ENCODE results near the gene MIS18BP1. TPM values are rescaled to one million over a fixed set of nuclear protein-coding genes. Genes with fewer than 3 reads are reported as not detected.
"Not testable (repeated sequence)": the region's sequence is repeated elsewhere in the genome, so short reads cannot be mapped to it uniquely, and the experiment has no call there.

Gene MIS18BP1
- total and polyA plus RNA-seq, 4 donors = 6.8 to 46.1 (median 13.6) TPM

DNA sequence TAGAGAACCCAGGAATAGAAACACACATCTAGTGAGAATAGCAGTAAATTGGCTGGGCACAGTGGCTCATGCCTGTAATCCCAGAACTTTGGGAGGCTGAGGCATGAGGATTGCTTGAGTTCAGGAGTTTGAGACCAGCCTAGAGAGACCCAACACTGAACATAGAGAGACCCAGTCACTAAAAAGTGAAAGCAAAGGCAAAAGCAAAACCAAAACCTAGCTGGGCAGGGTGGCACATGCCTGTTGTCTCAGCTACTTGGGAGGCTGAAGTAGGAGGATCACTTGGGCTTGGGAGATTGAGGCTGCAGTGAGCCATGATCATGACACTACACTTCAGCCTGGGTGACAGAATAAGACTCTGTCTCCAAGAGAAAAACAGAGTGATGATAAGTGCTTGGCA is 37.5 kb upstream of the MIS18BP1 start:
- H3K9me3 ChIP-seq (ENCODE audit: control insufficient read depth in 4 of 4, insufficient read depth in 3 of 4, low read length in 3 of 4) = peaks cover 0 to 4% (median 0%) of the 10 kb centered on the region in 4 donors
- H3K4me1 ChIP-seq (ENCODE audit: control insufficient read depth in 5 of 5, insufficient read depth in 5 of 5, low read length in 5 of 5) = no peaks in the 10 kb centered on the region
- no peak overlapping the region for H3K27ac ChIP-seq (ENCODE audit: low read depth in 1 of 2, low read length in 1 of 2)
- H3K9ac ChIP-seq (ENCODE audit: insufficient read depth in 1 of 2, low read length in 2 of 2) = no peak overlapping the region
- TF ChIP-seq, protein P1, sequence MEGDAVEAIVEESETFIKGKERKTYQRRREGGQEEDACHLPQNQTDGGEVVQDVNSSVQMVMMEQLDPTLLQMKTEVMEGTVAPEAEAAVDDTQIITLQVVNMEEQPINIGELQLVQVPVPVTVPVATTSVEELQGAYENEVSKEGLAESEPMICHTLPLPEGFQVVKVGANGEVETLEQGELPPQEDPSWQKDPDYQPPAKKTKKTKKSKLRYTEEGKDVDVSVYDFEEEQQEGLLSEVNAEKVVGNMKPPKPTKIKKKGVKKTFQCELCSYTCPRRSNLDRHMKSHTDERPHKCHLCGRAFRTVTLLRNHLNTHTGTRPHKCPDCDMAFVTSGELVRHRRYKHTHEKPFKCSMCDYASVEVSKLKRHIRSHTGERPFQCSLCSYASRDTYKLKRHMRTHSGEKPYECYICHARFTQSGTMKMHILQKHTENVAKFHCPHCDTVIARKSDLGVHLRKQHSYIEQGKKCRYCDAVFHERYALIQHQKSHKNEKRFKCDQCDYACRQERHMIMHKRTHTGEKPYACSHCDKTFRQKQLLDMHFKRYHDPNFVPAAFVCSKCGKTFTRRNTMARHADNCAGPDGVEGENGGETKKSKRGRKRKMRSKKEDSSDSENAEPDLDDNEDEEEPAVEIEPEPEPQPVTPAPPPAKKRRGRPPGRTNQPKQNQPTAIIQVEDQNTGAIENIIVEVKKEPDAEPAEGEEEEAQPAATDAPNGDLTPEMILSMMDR (IDR thresholded peaks at IDR 0.05; ENCODE audit: control extremely low read depth, extremely low read depth) = no peak
- H3K4me3 ChIP-seq = no peak overlapping the region
- no peaks in the 10 kb centered on the region for H3K27me3 ChIP-seq (ENCODE audit: control insufficient read depth in 3 of 3, insufficient read depth in 3 of 3, low read length in 2 of 3)
- DNase-seq (no peak), ATAC-seq (ENCODE audit: insufficient read depth, low FRiP score) (no peak)
- H3K36me3 ChIP-seq (ENCODE audit: control insufficient read depth in 4 of 4, insufficient read depth in 4 of 4, low read length in 4 of 4) = no peaks in the 10 kb centered on the region

DNA sequence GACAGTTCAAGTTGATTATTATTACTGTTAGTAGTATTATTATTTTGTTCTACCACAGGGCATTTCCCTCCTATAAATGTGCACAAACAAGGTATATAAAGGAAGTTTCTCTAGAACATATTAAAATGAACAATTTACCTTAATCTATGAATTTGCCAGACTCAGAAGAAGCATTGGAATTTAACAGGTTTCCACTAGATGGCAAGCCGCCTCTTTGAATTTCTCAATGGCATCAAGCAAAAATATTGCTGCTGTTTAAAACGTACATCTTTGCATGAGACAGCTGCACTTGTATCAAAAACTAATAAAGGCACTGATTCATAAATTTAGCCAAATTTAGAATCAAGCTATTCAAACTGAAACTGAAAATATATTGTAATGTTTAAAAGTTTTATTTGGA is 34.6 kb upstream of the MIS18BP1 start:
- TF ChIP-seq, protein P1 (IDR thresholded peaks at IDR 0.05; ENCODE audit: control extremely low read depth, extremely low read depth) = no peak

DNA sequence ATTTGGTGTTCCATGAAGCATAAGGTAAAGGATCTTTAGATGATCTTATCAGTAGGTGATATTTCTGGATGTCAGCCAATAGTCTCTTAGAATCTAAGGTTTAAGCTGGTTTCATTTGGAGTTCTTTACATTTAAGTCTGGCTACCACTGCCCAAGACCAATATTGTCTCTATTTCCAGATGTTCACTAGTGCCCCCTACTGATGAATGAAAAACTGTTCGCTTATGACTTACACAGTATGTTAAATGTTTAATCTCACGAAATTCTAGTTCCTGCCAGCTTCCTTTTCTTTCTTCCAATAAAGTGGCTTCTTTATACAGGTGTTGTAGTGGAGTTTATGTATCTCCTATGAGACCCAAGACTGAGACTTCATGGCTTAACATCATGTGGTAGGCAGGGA is 31.8 kb upstream of the MIS18BP1 start:
- Histone ChIP-seq H3K27me3 (ENCODE audit: control insufficient read depth in 3 of 3, insufficient read depth in 3 of 3, low read length in 2 of 3) (no peaks in the 10 kb centered on the region), H3K27ac (ENCODE audit: low read depth in 1 of 2, low read length in 1 of 2) (no peak overlapping the region), H3K4me1 (ENCODE audit: control insufficient read depth in 5 of 5, insufficient read depth in 5 of 5, low read length in 5 of 5) (no peaks in the 10 kb centered on the region), H3K9me3 (ENCODE audit: control insufficient read depth in 4 of 4, insufficient read depth in 3 of 4, low read length in 3 of 4) (peaks cover 0 to 7% (median 0%) of the 10 kb centered on the region in 4 donors), H3K36me3 (ENCODE audit: control insufficient read depth in 4 of 4, insufficient read depth in 4 of 4, low read length in 4 of 4) (no peaks in the 10 kb centered on the region), H3K9ac (ENCODE audit: insufficient read depth in 1 of 2, low read length in 2 of 2) (no peak overlapping the region), H3K4me3 (no peak overlapping the region)
- no peak for ATAC-seq (ENCODE audit: insufficient read depth, low FRiP score)
- no peak for DNase-seq
- WGBS, 2 donors = 84 to 90% methylated on average over 2 of the region's 2 CpGs
- TF ChIP-seq, protein P1 (IDR thresholded peaks at IDR 0.05; ENCODE audit: control extremely low read depth, extremely low read depth) = no peak

More for the DNA sequence above, 34.6 kb upstream of the MIS18BP1 start:
- Histone ChIP-seq H3K4me1 (ENCODE audit: control insufficient read depth in 5 of 5, insufficient read depth in 5 of 5, low read length in 5 of 5) (no peaks in the 10 kb centered on the region), H3K36me3 (ENCODE audit: control insufficient read depth in 4 of 4, insufficient read depth in 4 of 4, low read length in 4 of 4) (no peaks in the 10 kb centered on the region), H3K9ac (ENCODE audit: insufficient read depth in 1 of 2, low read length in 2 of 2) (no peak overlapping the region), H3K9me3 (ENCODE audit: control insufficient read depth in 4 of 4, insufficient read depth in 3 of 4, low read length in 3 of 4) (peaks cover 0 to 2% (median 0%) of the 10 kb centered on the region in 4 donors), H3K27me3 (ENCODE audit: control insufficient read depth in 3 of 3, insufficient read depth in 3 of 3, low read length in 2 of 3) (no peaks in the 10 kb centered on the region), H3K4me3 (no peak overlapping the region), H3K27ac (ENCODE audit: low read depth in 1 of 2, low read length in 1 of 2) (no peak overlapping the region)
- DNase-seq (peak in 1 of 3 donors; percentile 2), ATAC-seq (ENCODE audit: insufficient read depth, low FRiP score) (no peak)
- 68 to 78% methylated on average over 2 of the region's 2 CpGs for WGBS, 2 donors

DNA sequence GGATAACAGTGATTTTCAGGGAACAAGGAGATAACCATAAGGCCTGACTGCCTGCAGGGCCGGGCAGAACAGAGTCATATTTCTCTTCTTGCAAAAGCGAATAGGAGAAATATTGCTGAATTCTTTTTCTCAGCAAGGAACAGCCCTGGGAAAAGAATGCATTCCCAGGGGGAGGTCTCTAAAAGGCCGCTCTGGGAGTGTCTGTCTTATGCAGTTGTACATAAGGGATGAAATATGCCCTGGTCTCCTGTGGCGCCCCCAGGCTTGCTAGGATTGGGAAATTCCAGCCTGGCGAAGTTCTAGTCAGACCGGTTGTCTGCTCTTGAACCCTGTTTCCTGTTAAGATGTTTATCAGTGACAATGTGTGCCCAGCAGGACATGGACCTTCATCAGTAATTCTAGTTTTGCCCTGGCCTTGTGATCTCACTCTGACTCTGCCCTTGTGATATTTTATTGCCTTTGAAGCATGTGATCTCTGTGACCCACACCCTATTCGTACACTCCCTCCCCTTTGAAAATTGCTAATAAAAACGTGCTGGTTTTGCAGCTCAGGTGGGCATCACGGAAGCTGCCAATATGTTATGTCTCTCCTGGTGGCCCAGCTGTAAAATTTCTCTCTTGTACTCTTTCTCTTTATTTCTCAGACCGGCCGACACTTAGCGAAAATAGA is 28.9 kb upstream of the MIS18BP1 start:
- WGBS, 2 donors = 90 to 93% methylated on average over 12 of the region's 12 CpGs
- not testable (repeated sequence) for H3K36me3 ChIP-seq (ENCODE audit: control insufficient read depth in 4 of 4, insufficient read depth in 4 of 4, low read length in 4 of 4); H3K4me1 ChIP-seq (ENCODE audit: control insufficient read depth in 5 of 5, insufficient read depth in 5 of 5, low read length in 5 of 5); H3K9ac ChIP-seq (ENCODE audit: insufficient read depth in 1 of 2, low read length in 2 of 2); ATAC-seq (ENCODE audit: insufficient read depth, low FRiP score); DNase-seq; H3K27ac ChIP-seq (ENCODE audit: low read depth in 1 of 2, low read length in 1 of 2); H3K27me3 ChIP-seq (ENCODE audit: control insufficient read depth in 3 of 3, insufficient read depth in 3 of 3, low read length in 2 of 3); H3K9me3 ChIP-seq (ENCODE audit: control insufficient read depth in 4 of 4, insufficient read depth in 3 of 4, low read length in 3 of 4); H3K4me3 ChIP-seq
